HG02571 (cell line): Measurements from ENCODE around the gene PDLIM3.
A peak's percentile ranks its signal among the peaks of the same experiment; 100 is the strongest.
"Not testable (repeated sequence)": the region's sequence is repeated elsewhere in the genome, so short reads cannot be mapped to it uniquely, and the experiment has no call there.

Source experiments
- ATAC-seq: cut with Tn5 transposase; IDR thresholded peaks from one replicate; pipeline ENCODE4 v1.9.1; 2021; ENCODE audit warnings: mild to moderate bottlenecking, moderate library complexity; ENCODE audit not compliant: unreplicated experiment

The PDLIM3 gene

DNA sequence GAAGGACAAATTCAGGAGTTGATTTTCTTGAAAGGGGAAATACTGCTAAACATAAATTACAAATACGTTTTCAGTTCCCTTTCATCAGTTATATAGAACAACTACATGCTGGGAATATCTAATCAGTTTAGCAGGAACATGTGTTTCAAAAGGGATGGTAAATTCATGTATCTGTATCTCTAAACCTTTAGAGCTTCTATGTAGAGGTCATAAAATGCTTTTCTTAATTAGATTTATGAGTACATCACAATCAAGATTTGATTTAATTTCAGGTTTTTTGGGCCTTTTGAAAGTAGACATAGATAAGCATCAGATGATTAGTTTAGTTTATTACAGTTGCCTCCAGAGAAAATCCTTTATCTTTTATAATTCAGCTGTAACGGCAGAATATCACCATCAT is 12.9 kb downstream of the PDLIM3 start:
- no peak for ATAC-seq

DNA sequence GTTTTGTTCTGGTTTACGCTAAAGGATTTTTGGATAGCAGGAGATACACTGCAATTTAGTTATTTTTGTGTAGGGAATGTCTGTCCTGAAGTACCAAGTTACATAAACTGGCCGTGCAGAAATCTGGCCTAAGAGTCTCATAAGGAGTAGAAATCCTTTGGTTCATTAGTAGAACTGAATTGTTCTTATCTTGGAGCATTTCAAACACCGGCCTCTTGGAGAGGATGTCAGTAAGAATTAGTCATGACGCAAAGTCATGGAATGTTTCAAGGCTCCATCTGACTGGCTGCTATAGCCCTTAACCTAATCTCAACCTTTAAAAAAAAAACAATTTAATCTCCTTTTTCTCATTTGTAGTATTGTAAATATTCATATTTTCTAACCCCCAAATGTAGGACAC is 15.2 kb downstream of the PDLIM3 start:
- ATAC-seq: no peak

DNA sequence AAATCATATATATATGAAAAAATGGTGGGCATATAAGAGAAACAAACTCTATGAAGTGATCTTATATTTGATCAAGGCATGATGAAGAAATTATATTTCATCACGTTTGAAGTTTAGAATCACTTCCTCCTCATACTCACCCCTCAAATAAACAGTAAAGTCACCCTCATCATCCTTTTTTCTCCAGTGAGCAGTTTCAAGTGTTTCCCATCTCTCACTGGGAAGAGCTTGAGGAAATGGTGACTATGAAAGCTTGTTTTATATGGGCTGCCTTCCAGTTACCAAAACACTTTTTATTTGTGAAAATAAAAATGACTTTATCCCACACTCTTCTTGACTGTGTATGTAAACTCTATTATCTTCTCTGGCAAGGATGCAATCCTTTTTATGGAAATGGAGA is 16.8 kb downstream of the PDLIM3 start:
- ATAC-seq: no peak

DNA sequence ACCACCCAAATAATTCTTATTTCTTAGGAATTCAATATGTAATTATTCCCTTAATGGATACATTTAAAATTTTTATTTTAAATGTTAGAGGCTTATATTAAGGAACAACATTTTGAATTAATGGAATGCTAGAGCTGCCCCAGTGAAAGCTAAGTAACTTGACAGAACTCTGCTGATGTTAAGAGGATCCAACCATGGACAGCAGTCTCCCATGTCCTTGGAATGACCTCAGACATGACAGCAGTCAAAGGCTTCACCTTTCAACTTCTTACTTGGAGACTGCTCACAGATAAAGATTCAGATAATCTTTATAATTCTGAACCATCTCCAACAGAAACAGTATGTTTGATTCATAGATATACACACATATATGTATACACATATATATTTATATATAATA is 17.2 kb downstream of the PDLIM3 start:
- ATAC-seq: no peak

DNA sequence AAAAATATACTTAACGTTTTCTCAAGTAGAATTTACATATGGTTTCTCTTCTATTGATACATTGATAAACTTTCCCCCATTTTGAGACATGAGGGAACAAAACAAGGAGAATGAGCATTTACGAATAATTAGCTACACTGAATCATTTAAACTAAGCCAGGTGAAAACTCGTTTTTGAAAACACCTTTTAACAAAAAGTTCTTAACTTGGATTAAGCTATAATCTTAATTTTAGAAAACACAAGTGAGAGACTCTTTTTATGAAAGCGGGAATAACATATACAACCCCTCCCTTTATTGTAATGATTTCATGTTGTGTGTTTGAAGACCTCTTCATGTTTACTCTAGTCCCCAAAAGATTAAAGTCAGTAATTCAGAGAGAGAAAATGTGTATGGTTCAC is 20.1 kb downstream of the PDLIM3 start:
- no peak for ATAC-seq

DNA sequence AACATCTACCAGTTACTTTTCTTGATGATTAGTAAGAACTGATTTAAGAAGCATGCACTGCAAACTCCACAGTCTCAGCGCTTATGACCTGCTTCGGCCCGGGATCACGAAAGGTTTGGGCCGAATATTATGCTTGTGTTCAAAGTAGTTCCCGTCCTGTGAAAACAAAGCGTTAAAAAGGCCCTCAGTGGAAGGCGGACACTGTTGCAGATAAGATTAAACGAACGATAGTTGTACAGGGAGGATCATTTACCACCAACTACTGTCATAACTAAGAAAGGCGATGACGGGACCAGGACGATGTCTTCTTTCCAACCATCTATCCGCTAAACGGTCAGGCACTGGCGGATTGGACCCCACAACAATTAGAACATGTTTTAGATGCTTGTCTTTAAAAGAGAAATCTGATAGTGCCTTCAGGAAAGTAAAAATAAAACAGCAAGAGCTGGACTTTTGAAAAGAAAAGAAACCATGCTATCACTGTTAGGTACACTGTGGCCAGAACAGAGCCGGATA is 21.1 kb downstream of the PDLIM3 start:
- no peak for ATAC-seq

DNA sequence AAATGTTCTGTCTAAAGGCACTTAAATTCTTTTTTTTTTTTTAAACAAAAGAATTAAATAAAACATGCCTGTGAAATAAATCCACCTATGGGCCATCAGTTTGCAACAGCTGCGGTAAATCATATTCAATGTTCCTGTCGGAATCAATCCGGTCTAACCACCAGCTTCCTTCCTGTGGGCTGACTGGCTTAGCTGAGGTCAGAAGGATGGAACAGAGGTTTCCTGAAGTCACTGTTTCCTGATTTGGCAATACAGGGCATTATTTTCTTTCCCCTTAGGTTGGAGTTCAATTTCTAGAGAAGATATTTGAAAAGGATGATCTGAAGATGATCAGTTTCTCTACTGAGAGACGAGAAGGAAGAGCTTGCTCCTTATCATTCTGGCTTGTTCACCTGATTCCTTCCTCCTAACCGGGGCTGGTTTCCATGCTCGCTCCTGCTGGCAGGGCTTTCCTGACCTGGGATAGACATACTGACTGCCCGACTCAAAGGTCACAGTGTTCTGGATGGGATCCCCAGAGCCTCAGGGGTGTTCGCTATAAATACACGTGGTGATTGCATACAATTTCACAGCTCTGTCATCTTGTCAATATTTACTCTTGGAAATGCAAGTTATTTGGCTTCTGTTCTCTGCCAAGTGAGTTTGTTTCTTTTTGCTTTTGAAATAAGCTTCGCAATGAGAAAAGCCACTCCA is 21.7 kb downstream of the PDLIM3 start:
- ATAC-seq: no peak

DNA sequence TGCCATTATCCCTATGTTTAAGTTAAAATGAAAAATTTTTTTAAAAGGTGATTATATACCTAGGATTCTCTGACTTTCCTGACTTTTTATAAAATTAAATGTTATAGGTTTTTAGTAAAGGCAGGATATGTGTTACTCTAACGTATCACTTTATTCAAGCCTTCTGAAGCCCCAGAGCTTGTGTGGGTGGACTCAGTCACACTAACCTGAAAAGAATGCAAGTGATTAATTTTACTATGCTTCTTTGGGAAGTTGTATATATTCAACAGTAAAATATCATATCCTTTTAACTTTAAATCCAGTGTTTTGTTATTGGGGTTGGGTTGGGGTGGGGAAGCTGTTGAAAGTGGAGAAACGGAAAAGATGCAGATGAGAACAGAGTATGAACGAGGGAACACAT is 22.8 kb downstream of the PDLIM3 start:
- ATAC-seq: no peak

DNA sequence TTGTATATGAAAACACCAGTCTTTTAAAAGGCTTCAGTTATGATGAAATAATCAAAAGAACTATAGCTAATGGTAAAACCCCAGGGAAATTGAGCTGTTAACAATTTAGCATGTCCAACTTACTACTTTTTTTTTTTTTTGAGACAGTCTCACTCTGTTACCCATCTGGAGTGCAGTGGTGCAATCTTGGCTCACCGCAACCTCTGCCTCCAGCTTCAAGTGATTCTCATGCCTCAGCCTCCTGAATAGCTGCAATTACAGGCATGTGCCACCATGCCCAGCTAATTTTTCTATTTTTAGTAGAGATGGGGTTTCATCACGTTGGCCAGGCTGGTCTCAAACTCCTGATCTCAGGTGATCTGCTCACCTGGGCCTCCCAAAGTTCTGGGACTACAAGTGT is 24.1 kb downstream of the PDLIM3 start:
- not testable (repeated sequence) for ATAC-seq

DNA sequence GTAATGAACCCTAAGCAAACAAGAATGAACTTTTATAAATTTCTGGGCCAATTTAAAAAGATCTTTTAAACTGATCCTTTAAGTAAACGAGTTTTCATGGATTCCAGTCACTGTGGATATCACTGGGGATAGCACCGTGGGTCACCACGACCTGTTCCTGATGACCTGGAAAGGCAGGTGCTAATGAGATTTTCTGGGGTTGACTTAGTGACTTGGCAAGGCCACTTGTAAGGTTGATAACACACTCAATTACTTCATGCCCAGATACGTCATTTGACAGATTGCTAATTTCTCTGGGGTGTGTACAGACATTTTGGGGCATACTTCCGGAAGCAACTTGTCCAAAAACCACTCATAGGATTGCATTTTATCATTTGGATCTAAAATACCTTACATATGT is 24.5 kb downstream of the PDLIM3 start:
- ATAC-seq: no peak

DNA sequence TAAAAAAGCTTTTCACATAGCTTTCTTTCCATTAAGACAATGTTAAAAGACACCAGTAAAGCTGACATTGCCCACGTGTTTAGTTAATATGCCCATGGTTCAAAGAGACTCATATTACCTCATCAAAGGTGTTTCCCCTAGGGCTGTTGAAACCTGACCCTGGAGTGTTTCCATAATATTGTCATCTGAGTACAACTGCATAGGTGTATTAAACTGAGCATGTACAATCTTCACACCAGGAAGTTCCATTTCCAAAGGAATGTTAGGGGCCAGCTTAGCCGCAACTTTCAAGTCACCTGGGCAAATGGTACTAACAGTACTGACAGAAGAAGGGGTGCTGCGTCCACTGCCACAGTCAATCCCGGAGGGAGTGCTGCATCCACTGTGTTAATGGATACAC is 27.1 kb downstream of the PDLIM3 start:
- ATAC-seq: no peak

DNA sequence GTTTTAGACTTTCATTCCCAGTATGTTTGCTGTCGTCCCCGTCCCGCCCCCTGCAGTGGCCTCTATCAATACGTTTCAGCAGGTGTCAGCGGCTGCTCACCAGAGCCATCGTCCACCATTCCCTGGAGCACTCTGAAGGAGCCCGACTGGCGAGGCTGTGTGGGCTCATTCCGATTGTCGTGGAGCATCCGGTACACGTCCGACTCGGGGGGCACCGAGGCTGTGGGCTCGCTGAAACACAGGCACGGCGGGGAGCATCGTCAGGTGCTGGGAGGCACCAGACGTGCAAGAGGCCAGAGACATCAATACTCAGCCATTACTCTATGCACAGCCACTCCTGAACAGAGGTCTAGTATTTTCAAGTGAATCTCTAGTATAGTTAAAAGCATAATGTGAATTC is 28.9 kb downstream of the PDLIM3 start:
- ATAC-seq: no peak

DNA sequence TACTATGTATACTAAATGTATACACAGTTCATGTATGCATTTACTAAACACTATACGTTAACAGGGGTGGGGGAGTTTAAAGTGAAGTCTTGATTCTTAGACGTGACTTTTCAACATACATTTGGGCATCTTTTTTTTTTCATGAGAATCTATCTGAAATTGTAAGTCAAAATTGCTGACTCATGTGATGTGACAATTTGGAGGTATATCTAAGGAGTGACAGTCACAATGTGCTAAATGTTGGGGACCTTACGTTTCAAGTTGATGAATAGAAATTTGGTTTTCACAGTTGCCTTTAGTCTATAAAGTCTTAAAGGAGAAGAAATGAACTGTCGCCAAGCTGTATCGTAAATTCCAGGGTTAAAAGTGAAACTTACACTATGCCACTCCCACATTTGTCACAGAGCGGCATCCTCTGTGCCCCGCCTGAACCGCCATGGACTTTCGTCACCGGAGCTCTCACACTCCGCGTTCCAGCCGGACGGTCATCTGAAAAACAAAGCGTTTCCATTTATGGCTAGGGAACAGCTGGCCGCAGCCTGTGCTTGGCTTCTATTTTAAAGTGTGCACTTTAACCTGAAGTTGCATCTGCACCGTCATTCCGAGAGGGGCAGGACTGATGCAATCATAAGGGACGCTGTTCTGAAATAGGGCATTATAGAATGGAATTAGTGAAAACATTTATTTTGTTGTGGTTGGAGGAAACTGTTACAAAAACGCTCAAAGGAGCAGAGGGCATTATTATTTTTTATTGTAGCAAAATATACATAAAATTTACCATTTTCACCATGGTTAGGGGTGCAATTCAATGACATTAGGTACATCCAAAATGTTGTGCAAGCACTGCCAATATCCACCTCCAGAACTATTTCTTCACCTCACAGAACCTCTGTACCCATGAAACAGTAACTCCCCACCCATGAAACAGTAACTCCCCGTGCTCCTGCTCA is 30.9 kb downstream of the PDLIM3 start:
- no peak for ATAC-seq

DNA sequence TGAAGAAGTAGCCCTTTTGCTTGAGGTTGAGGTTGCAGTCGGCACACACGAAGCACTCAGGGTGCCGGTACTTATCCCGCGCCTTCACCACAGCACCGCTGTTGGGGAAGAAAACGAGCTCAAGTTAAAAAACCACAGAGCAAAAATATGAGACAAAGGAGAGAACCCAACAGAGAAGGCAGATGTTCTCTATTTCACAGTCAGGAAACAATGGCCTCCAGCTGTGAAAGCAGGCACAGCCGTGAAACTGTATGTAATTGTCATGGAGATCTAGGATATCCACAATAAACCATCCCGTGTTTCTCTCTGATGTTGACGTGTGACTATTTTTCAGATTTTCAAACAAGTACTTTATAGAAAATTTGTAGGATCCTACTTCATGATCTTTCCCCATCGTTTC is 32.9 kb downstream of the PDLIM3 start:
- no peak for ATAC-seq

DNA sequence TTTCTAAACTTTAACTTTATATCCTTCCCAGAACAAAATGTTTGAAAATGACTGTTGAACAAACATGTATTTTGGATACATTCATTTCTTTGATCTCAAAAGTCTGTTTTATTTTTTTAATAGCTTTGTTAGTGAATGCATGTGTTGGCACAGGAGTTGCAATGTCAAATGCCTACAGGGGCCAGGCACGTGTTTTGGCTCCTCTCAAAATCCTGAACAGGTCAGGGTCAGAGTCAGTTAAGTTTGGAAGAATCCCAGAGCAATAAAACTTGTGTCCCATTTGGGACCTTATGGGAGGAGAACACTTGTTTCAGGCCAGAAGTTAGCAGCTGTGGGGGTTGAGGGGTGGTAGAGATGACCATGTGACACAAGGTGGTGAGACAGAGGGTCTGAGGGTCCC is 34.7 kb downstream of the PDLIM3 start:
- no peak for ATAC-seq

DNA sequence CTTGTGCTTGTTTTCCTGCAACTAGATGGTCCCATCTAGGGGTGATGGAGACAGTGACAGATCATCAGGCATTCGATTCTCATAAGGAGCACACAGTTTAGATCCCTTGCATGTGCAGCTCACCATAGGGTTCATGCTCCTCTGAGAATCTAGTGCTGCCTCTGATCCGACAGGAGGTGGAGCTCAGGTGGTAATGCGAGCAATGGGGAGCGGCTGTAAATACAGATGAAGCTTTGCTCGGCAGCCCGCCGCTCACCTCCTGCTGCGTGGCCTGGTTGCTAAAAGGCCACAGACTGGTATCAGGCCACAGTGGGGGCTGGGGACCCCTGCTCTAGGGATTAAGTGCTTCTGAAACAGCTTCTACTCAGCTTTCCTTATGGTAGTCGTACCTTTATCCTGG is 35.3 kb downstream of the PDLIM3 start:
- no peak for ATAC-seq

DNA sequence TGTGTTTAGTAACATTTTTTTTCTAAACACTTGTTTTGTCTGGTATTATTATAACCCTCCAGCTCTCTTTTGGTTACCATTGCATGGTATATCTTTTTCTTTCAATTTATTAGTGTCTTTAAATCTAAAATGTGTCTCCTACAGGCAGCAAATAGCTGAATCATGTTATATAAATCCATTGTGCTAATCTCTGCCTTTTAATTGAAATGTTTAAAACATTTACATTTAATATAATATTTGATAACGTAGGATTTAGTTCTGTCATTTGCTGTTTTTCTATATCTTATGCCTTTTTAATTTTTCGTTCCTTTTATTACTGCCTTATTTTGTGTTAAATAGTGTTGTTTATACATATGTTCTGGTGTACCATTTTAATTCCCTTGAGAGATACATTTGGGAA is 46.7 kb downstream of the PDLIM3 start:
- no peak for ATAC-seq

DNA sequence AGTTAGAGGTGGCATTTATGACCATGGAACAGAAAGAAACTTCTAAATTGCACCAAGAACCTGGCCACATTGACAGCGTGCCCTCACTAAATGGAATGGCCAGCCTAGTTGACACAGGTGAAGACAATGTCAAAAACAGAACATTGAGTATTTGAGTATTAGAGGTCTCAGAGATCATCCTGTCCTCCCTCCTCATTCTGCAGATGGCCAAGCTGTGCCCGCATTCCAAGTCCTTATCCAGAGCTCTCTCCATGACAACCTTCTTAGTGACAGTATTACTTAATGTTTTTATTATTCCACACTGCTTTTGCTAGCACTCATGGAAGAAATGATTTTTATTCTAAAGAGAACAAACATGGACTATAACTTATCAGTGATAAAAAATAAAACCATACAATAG is 53.9 kb downstream of the PDLIM3 start:
- no peak for ATAC-seq

DNA sequence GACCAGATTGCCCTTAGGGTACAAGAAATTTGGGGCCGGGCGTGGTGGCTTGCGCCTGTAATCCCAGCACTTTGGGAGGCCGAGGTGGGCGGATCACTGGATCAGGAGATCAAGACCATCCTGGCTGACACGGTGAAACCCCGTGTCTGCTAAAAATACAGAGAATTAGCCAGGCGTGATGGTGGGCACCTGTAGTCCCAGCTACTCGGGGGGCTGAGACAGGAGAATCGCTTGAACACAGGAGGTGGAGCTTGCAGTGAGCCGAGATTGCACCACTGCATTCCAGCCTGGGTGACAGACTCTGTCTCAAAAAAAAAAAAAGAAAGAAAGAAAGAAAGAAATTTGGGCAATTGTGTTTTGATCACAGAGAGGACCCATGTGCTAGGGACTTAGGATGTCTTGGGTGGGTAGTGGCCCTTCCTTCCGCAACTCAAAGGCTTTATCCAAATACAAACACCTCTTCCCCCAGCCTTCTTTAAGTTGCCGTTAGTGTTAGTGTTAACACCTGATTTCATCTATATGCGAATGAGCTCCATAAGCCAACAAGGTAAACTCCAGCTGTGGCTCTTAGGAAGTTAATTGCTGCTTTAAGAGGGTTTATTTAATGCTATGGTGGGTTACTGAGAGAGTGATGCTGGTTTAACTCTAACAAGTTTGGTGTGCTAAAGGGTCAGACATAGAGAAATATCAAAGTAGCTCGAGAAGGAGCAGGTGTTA is 55.1 kb downstream of the PDLIM3 start:
- peak; percentile 31 for ATAC-seq

DNA sequence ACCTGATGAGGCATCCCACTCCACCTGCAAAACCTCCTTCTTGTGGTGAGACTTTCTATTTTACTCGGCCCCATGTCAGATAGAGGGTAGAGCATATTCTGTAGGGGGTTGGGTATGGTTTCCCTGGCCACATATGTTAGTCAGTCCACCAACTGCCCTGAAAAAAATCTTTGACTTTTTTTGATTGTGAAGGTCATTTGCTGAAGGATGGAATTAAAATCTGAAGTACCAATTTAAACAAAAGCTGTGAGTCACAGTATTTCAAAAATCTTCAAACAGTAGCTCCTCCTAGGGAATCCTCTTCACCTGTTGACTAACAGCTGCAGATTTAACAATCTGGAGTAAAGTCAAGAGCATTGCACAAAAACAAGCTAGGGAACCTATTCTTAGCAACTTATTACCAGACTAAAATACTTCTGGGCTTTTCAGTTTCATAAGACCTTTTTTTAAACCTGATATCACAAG is 55.8 kb downstream of the PDLIM3 start:
- peak; percentile 87 for ATAC-seq

DNA sequence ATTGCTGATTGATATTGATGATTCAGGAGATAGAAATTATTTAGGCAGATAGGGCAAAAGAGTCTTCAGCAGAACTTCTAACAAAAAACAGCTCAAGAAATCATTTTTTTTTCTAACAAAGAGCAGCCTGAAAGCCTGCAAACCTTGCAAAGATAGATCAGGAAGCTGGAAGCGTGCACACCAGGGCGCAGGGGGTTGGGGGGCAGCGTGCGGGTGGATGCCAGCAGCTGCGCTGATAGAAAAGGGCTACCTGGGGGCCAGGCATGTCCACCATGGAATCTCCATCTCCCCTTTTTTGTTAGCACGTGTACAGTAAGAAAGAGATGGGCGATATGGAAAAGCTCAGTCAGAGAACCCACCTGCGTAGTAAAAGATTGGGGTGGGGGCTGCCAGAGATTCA is 62.1 kb downstream of the PDLIM3 start:
- ATAC-seq: no peak
